GM19468 (cell line): ENCODE measurements around the gene RNF213.
"Not testable (repeated sequence)": the region's sequence is repeated elsewhere in the genome, so short reads cannot be mapped to it uniquely, and the experiment has no call there.

Experiments
- ATAC-seq: cut with Tn5 transposase; IDR thresholded peaks from one replicate; pipeline ENCODE4 v1.9.1; 2021; ENCODE audit warnings: mild to moderate bottlenecking, moderate library complexity, moderate number of reproducible peaks; ENCODE audit not compliant: unreplicated experiment; ENCODE audit errors: extremely low read depth

Gene RNF213

GRCh38 chr17:80223838-80224497 lies 36.7 kb upstream of the RNF213 start:
- no peak for ATAC-seq

DNA sequence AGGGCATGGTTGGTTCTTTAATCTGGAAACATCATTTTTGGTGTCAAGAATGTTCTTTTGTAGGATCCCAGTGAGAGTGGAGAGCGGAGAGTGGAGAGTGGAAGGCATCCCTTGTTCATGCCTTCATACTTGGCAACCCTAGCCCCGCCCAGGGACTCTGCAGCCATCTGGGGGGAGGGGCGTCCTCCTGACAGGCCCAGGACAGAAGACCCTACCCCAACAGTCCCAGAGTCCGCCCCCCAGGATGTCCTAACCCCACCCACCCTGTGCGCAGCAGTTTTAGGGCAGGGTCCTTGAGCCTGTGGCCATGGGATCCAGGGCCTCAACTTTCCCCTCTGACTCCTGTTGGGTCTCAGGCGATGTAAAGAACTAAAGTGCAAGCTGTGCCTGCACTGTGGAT lies 36.0 kb upstream of the RNF213 start:
- no peak for ATAC-seq

DNA sequence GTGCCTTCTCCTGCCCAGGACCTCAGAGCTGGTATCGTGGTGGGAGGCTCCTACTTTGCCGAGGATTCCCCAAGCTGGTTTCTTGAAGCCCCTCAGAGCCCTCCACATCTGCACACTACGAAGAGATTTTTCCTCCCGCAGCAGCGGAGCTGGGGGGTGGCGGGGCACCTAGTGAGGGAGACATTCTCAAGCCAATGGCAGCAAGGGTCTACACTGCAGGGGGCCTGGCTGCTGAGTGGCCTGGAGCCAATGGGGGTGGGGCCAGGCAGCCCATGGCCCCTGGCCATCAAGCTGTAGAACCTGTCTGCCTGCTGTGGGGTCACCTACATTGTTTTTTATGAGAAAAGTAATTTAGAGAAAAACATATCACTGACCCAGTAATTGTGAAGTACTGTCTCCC lies 35.4 kb upstream of the RNF213 start:
- no peak for ATAC-seq

- no peak for ATAC-seq
Measured at GRCh38 chr17:80227156-80227555, 33.5 kb upstream of the RNF213 start.

- ATAC-seq, result no peak
Measured at GRCh38 chr17:80227666-80228065, 33.0 kb upstream of the RNF213 start.

- ATAC-seq, result no peak
Measured at GRCh38 chr17:80228477-80228876, 32.2 kb upstream of the RNF213 start.

- no peak for ATAC-seq
Measured at GRCh38 chr17:80229011-80229410, 31.6 kb upstream of the RNF213 start.

DNA sequence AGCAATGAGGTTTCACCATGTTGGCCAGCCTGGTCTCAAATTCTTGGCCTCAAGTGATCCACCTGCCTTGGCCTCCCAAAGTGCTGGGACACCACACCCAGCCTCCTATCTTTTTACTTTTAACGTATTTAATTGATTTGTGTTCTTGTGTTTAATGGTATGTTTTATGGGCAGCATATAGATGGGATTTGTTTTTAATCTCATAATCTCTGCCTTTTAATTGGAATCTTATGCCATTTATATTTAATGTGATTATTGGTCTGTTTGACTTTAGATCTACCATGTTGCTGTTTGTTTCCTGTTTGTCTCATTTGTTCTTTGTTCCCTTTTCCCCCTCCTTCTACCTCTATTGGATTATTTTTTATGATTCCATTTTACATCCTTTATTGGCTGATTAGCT lies 28.2 kb upstream of the RNF213 start:
- ATAC-seq, result no peak

DNA sequence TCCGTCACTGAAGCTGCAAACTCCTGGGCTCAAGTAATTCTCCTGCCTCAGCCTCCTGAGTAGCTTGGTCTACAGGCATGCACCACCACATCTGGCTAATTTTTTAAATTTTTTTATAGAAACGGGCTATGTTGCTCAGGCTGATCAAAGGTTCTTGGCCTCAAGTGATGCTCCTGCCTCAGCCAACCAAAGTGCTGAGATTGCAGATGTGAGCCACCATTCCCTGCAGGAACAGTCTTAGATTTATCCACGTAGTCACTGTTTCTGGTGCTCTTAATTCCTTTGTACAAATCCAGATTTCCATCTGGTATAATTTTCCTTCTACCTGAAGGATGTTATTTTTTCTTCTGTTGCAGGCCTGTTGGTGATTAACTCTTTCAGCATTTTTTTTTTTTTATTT lies 27.4 kb upstream of the RNF213 start:
- no peak for ATAC-seq

- no peak for ATAC-seq
Measured at GRCh38 chr17:80236911-80237310, 23.7 kb upstream of the RNF213 start.

DNA sequence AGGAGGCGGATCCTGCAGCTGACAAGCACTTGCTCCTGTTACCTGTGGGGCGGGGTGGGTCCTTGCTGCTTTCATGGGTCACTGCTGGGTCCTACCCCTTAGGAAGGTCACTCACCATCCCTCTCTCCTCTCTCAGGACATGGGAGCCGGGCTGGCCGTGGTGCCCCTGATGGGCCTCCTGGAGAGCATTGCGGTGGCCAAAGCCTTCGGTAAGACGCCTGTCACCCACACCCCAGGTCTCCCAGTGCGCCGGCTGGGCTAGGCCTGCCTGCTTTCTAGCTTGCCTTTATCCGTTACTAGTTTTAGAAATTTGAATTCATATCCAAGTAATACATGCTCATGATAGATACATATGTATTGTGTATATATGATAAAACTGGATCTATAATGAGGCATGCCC lies 23.3 kb upstream of the RNF213 start:
- no peak for ATAC-seq

- no peak for ATAC-seq
Measured at GRCh38 chr17:80242505-80242904, 18.1 kb upstream of the RNF213 start.

GRCh38 chr17:80243526-80244433 lies 16.9 kb upstream of the RNF213 start:
- no peak for ATAC-seq

DNA sequence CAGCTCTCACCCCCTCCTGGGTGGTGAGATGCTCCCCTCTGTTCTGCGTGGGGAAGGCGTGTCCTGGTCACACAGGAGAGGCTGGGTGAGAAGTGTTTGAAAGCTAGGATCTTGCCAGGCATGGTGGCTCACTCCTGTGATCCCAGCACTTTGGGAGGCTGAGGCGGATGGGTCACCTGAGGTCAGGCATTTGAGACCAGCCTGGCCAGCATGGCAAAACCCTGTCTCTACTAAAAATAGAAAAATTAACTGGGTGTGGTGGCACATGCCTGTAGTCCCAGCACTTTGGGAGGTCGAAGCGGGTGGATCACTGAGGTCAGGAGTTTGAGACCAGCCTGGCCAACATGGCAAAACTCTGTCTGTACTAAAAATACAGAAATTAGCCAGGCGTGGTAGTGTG lies 16.2 kb upstream of the RNF213 start:
- not testable (repeated sequence) for ATAC-seq

DNA sequence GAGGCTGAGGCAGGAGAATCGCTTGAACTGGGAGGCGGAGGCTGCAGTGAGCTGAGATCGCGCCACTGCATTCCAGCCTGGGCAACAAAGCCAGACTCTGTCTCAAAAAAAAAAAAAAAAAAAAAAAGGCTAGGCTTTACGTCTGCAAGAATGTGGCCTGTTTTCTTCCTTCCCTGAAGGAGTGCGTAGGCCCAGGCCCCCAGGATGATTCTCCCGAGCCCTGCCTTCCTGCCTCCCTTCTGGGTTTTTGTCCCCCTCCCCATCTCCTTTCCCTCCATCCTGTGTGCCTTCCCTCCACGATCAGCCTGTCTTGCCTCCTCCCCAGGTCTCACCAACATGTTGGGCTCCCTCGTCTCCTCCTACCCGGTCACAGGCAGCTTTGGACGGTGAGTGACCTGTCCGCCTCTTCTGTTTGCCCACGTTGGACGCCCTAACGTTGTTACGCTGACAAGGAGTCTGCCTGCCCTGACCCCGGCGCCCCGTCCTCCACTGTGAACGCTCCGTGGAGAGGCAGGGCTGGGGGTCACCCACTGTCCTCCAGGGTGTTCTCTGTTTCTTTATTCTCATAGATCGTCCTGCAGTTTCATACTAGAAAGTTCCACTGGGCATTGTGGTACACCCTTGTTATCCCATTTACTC lies 15.7 kb upstream of the RNF213 start:
- no peak for ATAC-seq

DNA sequence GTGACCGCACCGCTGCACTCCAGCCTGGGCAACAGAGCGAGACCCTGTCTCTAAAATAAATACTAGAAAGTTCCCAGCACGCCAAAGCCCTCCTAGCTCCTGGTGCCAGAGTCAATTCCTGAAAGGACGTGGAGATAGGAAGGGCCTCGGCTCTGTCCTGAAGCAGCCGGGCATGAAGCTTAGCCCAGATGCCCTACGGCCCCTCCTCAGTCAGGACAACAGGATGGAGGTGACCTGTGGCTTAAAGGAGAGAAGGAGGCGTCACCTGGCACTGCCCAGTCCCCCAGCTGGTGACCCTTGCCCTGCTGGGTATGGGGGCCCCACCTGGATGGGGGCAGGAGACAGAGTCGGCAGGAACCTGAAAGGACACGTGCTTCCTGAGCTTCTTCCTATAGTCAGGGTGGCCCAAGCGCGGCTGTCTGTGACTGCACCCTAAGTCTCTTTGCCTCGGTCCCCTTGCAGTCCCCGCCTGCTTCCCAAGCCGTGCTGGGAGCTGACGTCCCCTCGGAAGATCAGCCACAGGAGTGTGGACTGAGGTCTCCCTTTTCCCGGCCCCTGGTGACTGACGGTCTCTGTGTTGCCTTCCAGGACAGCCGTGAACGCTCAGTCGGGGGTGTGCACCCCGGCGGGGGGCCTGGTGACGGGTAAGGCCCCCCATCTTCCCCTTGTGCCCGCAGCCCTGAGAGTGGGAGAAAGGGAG lies 14.9 kb upstream of the RNF213 start:
- no peak for ATAC-seq

DNA sequence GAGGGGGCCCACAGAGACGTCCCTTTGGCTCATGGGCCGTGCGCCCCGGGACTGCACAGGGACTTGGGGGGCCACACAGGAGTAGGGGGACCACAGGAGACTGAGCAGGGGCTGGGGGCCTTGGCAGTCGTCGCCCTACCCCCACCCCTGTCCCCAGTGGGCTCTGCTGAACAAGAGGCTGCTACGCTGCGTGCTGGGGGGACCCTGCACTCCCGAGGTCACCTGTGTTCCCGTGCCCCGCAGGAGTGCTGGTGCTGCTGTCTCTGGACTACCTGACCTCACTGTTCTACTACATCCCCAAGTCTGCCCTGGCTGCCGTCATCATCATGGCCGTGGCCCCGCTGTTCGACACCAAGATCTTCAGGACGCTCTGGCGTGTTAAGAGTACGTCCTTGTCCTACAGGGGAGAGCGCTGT lies 14.4 kb upstream of the RNF213 start:
- no peak for ATAC-seq

- ATAC-seq, result no peak
Measured at GRCh38 chr17:80246726-80247125, 13.9 kb upstream of the RNF213 start.

- no peak for ATAC-seq
Measured at GRCh38 chr17:80247561-80247960, 13.1 kb upstream of the RNF213 start.

GRCh38 chr17:80248001-80248893 lies 12.4 kb upstream of the RNF213 start:
- no peak for ATAC-seq
